ENCODE results near the gene STARD9.

DNA sequence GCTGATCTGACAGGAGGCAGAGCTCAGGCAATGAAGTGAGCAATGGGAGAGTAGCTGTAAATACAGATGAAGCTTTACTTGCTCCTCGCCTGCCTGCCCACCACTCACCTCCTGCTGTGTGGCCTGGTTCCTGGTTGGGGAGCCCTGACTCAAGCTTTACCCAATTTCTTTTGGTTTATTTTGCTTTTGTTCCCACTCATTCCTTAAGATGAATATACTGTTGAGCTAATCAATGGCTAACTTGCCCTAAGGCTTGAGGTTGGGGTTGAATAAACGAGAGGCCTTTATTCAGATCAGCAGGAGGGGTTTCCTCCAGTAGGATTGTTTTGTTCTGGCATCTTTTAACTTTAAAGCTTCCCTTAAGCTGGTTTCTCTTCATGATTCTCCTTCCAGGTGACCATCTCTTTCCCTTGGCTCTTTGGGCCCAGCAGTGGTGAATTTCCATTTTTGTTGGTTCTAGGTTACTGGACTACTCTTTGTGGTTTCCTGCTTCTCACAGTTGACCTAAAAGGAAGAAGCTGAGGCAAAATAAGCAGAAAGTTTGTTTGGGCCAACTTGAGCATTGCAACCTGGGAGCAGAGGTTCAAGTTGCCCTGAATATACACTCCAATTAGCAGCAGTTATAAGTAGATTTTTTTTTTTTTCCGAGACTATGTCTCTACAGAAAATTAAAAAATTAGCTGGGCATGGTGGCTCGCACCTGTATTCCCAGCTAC lies 44.4 kb downstream of the STARD9 start:
- TF ChIP-seq, protein P1, sequence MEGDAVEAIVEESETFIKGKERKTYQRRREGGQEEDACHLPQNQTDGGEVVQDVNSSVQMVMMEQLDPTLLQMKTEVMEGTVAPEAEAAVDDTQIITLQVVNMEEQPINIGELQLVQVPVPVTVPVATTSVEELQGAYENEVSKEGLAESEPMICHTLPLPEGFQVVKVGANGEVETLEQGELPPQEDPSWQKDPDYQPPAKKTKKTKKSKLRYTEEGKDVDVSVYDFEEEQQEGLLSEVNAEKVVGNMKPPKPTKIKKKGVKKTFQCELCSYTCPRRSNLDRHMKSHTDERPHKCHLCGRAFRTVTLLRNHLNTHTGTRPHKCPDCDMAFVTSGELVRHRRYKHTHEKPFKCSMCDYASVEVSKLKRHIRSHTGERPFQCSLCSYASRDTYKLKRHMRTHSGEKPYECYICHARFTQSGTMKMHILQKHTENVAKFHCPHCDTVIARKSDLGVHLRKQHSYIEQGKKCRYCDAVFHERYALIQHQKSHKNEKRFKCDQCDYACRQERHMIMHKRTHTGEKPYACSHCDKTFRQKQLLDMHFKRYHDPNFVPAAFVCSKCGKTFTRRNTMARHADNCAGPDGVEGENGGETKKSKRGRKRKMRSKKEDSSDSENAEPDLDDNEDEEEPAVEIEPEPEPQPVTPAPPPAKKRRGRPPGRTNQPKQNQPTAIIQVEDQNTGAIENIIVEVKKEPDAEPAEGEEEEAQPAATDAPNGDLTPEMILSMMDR (optimal IDR thresholded peaks at IDR 0.05 in 1 of 3, IDR thresholded peaks at IDR 0.05 in 1 of 3, conservative IDR thresholded peaks at IDR 0.05 in 1 of 3; ENCODE audit: extremely low read depth in 1 of 3, insufficient read depth in 2 of 3, low read length in 3 of 3): no peak
- no peak for TF ChIP-seq EZH2 (IDR thresholded peaks at IDR 0.05; ENCODE audit: low read length)

Measured in keratinocyte (primary cell).